ENCODE data around the gene FXYD1.
"Not testable (repeated sequence)": the region's sequence is repeated elsewhere in the genome, so short reads cannot be mapped to it uniquely, and the experiment has no call there.

Gene FXYD1

DNA sequence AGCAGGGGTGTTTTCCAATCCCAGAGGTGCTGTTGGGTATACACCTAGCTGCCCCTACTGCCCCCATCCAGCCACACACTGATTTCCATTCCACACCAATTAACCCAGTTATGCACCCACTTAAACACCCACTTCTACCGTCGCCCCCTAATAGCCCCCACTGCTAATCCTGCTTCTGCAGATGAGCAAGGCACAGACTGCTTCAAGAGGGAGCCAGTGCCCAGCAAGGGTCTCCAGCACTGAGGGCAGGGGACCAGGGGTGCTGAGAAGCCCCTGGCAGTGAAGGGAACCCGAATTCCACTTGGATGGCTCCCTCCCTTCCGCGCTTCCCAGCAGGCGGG is 5.6 kb downstream of the FXYD1 start:
- no peak for DNase-seq

DNA sequence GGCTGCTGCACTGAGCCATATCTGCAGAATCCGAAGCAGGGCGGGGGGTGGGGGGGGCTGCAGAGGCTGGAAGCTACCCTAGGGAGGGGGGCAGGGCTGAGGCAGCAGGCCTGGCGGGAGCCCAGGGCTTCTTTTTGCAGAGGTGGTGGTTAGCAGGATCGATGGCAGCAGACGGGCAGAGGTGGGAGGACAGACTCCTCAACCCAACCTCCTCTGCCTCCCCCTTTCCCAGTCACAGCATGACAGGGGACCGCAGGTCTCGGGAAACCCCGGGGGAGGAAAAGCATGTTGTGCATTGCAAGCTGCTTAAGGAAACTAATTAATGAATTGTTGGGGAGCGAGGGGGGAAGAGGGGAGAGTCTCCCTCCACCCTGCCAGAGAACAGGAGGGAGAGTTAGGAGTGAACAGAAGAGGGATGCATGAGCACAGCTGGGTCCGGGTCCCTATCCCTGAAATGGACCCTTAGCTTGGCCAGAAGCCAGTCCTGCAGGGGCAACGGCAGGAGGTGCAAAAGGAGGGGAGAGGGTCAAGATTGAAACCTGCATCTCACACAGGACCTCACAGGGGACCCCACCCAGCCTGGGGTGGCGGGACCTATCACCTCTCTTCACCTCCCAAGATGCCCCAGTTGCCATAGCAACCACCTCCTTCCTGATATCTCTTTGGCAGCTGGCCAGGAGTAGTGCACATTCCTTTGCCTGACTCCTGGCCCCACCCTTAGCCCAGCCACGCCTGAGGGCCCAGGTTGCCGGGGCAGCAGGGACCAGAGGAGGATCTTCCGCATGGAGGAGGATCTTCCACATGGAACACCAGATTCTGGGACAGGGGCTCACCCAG is 6.2 kb downstream of the FXYD1 start:
- DNase-seq: peak; percentile 17

DNA sequence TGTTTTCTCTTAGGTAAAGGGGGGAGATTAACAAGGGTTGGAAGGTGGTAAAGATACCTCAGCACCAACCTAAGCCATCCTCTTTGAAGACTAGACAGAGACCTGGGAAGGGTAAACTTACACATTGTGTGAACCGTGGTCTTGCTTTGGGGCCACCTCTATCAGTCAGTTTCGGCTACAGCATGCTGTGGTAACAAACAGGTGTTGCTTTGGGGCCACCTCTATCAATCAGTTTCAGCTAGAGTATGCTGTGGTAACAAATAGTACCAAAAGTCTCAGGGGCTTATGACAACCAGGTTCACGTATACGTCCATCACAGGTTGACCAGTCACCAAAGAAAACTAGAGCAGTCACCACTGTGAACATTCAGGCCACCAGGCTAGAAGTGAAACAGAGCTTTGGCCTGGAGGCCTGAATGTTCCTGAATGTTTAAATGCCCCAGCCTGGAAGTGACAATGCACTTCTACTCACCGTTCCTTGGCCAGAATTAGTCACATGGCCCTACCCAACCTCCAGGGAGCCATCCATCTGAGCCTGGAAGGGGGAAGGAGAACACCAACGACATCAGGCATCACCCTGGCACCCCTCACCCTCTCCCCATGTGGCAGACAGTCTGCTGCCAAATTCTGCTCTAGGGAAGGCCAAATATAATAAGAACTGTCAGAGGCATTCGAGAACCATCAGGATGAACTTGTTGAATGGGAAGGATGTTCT is 8.3 kb downstream of the FXYD1 start:
- DNase-seq: no peak

DNA sequence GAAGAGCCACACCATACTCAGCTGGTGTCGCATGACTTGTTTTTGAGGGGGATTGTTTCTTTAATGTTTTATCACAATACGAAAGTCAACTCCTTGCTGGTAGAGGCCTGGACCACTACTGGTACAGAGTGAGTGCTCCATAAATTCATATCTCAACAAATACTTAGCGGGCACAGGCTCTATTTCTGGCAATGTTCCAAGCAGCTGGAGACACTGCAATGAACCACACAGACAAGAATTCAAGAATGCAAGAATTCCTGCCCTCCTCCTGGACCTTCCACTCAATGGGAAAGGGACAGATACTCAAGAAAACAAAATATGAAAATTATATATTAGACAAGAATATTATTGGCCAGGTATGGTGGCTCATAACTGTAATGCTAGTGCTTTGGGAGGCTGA is 10.8 kb downstream of the FXYD1 start:
- DNase-seq: no peak

DNA sequence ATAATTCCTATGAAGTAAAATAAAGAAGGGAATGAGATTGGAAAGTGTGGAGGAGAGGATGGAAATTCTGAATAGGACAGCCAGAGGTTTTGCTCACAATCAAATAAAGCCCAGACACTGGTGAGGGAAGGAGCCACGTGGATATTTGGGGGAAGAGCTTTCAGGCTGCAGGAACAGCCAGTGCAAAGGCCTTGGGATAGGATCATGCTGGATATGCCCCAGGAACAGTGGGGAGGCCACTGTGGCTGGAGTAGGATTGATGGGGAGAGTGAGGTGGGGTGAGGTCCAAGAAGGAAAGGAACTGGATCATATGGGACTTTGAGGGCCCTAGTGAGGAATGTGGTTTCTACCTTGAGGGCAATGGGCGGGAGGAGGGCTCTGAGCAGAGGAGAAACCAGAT is 11.8 kb downstream of the FXYD1 start:
- no peak for DNase-seq

GRCh38 chr19:35151273-35152065 is 12.8 kb downstream of the FXYD1 start:
- DNase-seq: no peak

DNA sequence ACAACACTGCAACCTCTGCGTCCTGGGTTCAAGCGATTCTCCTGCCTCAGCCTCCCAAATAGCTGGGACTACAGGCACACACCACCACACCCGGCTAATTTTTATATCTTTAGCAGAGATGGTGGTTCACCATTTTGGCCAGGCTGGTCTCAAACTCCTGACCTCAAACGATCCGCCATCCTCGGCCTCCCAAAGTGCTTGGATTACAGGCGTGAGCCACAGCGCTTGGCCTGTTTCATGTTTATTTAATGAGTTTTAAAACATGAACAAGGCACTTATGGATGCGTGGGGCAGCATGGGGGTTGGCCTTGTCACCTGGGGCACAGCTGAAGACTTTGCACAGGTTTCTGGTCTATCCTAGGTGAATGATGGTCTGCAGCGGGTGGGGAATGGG is 14.5 kb downstream of the FXYD1 start:
- not testable (repeated sequence) for DNase-seq

DNA sequence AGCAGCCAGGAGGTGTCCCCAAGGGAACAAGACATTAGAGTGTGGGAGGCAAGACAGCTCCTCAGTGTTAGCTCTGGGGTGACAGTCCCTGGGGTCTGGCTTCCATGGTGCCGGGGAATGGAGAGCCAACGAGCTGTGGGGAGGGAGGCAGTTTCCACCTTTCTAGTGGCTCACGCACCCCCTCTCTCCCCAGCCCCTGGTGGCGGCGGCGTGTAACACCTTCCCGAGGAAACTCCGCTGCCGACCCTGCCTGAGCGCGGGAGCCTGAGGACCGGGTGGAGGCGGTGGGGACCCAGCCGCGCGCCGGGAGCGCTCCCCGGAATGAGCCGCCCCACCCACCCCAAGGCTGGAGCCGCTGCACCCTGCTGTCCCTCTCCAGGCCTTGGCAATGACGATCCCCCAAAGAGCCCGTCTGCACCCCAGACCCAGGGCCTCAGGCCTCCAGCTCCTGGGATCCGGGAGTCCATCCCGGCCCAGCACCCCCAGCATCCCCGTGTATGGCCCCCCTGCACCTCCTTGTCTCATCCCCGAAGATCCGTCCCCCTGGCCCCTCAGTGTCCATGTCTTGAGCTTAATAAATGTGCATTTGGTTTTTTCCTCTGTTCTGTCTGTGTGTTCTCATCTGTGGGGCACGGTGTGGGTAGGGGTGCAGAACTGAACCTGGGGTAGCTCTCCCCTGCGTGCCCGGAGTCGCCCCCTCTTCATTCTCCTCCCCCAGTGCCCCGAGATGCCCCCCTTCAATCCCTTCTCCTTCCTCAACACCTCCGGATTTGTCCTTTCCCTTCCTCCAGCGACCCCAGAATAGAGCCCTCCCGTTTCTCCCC is 15.3 kb downstream of the FXYD1 start:
- no peak for DNase-seq

GRCh38 chr19:35154525-35155406 is 16.1 kb downstream of the FXYD1 start, which contains the start of gene FXYD5:
Gene FXYD5 (plus strand): TSS chr19:35154735. CDS start chr19:35155551, 816 bp downstream.
- no peak for DNase-seq

- DNase-seq: no peak
These were observed 16.8 kb downstream of the FXYD1 start for GRCh38 chr19:35155441-35155840.

DNA sequence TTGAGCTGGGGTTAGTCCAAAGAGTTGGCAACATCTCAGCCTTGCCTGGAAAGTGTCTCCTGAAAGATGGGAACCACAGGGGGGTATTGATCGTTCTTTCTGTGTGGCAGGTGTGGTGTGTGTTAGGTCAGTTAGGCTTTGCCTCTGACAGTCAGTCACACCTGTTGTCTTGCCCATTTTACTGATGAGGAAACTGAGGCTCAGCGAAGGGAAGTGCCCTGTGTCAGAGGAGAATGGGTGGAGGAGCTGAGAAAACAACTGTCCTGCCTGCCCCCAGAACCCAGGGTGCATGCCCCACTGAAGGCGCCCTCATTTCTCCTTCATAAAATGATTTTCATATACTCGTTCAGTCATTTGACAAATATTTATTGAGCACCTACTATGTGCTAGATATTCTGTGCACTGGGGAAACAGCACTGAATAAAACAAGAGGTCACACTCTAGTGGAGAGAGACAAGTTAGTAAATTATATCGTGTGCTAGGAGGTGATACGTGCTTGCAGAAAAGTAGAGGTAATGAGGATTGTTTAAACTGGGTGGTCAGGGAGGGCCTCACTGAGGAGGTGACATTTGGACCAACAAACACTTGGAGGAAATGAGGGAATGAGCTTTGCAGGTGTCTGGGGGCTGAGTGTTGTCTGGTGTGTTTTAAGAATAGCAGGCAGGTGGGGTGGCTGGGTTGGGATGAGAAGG is 17.5 kb downstream of the FXYD1 start:
- no peak for DNase-seq

DNA sequence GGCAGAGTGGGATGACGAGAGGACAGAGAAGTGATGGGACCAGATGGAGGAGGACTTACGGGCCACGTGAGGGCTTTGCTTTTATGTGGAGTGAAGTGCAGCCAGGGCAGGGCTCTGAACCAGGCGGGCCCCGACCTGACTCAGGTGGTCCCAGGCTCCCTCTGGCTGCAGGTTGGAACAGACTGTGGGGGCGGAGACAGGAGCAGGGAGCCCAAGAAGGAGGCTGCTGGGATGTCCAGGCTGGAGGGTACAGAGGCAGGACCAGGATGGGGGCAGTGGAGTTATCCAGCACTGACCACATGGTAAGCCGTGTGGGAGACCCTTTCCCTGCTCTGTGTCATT is 18.0 kb downstream of the FXYD1 start:
- DNase-seq: no peak

DNA sequence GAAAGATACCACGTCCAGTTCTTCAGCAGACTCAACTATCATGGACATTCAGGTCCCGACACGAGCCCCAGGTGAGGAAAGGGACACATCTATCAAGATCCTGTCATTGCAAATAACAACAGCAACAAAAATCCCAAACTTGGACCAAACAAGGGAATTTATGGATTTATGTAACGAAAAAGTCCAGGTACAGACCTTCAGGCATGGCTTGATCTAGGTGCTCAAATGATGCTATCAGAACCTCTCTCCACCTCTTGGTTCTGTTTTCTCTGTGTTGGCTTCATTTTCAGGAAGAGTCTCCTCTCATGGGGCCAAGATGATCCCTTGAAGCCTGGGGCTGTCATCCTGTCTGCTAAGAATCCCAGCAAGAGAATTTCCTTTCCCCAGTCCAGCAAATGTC is 18.8 kb downstream of the FXYD1 start:
- DNase-seq: no peak

DNA sequence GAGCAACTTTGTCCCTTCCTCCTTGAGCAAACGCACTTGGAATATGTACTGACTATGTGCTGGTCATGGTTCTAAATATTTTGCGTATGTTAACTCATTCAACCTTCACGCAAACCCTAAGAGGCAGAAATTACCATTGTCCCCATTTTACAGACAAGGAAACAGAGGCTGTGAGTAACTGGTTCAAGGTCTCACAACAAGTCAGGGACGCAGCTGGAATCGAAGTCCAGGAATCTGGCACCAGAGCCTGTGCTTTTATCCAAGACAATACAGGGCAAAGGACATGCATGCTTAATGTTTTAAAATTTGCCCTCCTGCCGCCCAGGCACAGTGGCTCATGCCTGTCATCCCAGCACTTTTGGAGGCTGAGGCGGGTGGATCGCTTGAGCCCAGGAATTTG is 21.0 kb downstream of the FXYD1 start:
- DNase-seq: no peak

DNA sequence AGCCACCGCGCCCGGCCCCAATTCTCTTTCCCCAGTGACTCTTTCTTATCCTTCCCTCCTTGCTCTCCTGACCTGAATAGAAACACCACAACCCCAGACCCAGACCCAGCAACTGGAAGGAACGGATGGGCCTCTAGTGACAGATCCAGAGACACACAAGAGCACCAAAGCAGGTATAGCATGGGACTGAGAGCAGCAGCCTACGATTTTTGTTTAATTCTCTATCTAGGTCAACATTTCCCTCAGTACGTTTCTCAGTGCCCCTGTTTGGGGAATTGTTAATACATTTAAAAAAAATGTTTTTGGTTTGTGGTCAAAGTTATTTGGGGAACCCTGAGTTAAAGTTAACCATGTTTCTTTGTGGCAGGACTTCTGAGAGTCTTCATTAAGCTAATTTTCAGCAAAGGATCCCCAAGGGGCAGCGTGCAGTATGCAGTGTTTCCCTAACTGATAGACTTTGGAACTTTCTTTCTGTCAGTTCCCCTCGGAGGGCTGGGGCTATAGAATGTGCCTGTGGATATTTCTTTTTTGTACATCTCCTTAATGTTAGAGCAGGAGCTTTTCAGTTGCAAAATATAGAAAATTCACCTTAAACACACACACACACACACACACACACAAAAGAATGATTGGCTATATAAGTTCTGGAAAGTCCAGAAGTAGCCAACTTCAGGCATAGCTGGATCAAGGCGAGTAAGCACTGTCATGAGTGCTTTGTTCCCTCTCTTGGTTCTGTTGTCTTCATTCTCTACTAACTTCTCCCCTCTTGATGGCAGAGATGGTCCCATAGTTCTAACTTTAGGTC is 22.2 kb downstream of the FXYD1 start:
- no peak for DNase-seq

DNA sequence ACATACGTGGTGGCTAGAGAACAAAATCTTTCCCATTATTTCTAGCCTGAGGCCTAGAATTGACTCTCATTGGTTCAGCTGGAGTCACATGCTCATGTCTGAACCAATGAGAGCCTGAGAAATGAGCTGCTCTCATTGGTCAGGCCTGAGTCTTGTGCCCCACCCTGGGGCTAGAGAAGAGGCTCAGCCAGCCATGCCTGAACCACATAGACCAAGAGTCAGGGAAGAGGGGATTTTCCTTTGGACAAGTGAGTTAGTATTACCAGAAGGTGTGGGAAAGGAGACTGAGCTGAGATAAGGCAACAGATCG is 22.8 kb downstream of the FXYD1 start:
- DNase-seq: no peak

GRCh38 chr19:35162471-35163326 is 24.1 kb downstream of the FXYD1 start:
- no peak for DNase-seq

DNA sequence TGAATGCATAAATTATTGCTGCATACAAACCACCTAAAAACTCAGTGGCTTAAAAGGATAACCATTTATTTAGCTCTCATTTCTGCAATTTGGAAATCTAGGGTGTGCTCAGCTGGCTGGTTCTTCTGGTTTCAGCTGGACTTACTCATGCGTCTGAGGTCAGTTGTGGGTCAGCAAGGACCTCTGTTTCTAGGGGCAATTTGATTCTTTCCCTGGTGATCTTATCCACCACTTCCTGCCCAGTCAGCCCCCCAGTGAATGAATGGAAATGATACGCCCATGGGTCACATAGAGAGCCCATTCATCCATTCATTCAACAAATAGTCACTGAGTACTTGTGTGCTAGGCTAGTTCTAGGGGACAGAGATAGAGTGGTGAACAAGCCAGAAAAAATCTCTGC is 25.8 kb downstream of the FXYD1 start:
- no peak for DNase-seq
